Midbrain (tissue), 1 donor: ENCODE results near the gene TAMALIN.

Experiments used
- DNase-seq: peaks from one replicate; lab custom pipeline; 2025; lab: John Stamatoyannopoulos, UW

The TAMALIN gene

GRCh38 chr12:52055731-52056711 is 49.3 kb downstream of the TAMALIN start:
- DNase-seq: peak; percentile 67

GRCh38 chr12:52056801-52057637 is 50.3 kb downstream of the TAMALIN start:
- no peak for DNase-seq

- DNase-seq: no peak
Measured at GRCh38 chr12:52057638-52058576, 51.2 kb downstream of the TAMALIN start.

GRCh38 chr12:52058631-52059361 is 52.0 kb downstream of the TAMALIN start:
- DNase-seq: peak; percentile 28

- no peak for DNase-seq
Measured at GRCh38 chr12:52059582-52060497, 53.1 kb downstream of the TAMALIN start.

GRCh38 chr12:52060498-52061177 is 53.9 kb downstream of the TAMALIN start:
- no peak for DNase-seq

GRCh38 chr12:52061470-52062166 is 54.9 kb downstream of the TAMALIN start:
- DNase-seq: peak; percentile 92

- no peak for DNase-seq
Measured at GRCh38 chr12:52062167-52063081, 55.7 kb downstream of the TAMALIN start.

GRCh38 chr12:52063082-52063924 is 56.6 kb downstream of the TAMALIN start:
- DNase-seq: no peak

- DNase-seq: no peak
Measured at GRCh38 chr12:52063981-52064649, 57.4 kb downstream of the TAMALIN start.
